Mucosa of descending colon (tissue), 3 donors: Measurements from ENCODE around the gene MGAM2. TPM values are rescaled to one million over a fixed set of nuclear protein-coding genes. Genes with fewer than 3 reads are reported as not detected.
A peak's percentile ranks its signal among the peaks of the same experiment; 100 is the strongest.
"Not testable (repeated sequence)": the region's sequence is repeated elsewhere in the genome, so short reads cannot be mapped to it uniquely, and the experiment has no call there.

Experiments
- ATAC-seq: fragments of 200-7000 bp; cut with Tn5 transposase; one replicate; pipeline ENCODE4 v1.9.1; 2020; ENCODE audit warnings: mild to moderate bottlenecking, moderate library complexity
- DNase-seq, 3 donors: peaks; one replicate each; pipeline ENCODE4 v3.0.0-alpha.2; 2020
- H3K36me3 ChIP-seq: fragments of 200-600 bp; one replicate; pipeline ENCODE4 v1.8.0; 2021; ENCODE audit warnings: low read depth, mild to moderate bottlenecking
- H3K4me1 ChIP-seq: fragments of 200-600 bp; one replicate; pipeline ENCODE4 v1.8.0; 2021; ENCODE audit warnings: low read depth, mild to moderate bottlenecking
- H3K4me3 ChIP-seq: fragments of 200-600 bp; one replicate; pipeline ENCODE4 v1.8.0; 2021; ENCODE audit warnings: mild to moderate bottlenecking
- H3K9me3 ChIP-seq: fragments of 200-600 bp; one replicate; pipeline ENCODE4 v1.8.0; 2021; ENCODE audit warnings: mild to moderate bottlenecking
- intact Hi-C, 2 donors: fragments of 100-400 bp; cut with DNase I in 1 of 2; cut with micrococcal nuclease in 1 of 2; formaldehyde crosslinking; loops; one replicate each; pipeline versions ENCODE4 v1.11.0 to v1.11.1; 2022; cut with DNase I, micrococcal nuclease
- total RNA-seq, 3 donors: library from RNA; stranded (reverse); fragmentation: NEBNext Ultra II Directional in 2 of 3; extraction: Animal tissue kit (Norgen Biotek cat#: 25700) in 2 of 3; gene quantifications; one replicate each; pipeline versions ENCODE4 v1.2.1 to v1.2.4, GENCODE V29; 2021 to 2023
- TF ChIP-seq, protein P1 (sequence below): fragments of 200-600 bp; IDR thresholded peaks from one replicate; pipeline ENCODE4 v1.8.0; 2022; ENCODE audit warnings: antibody characterized with exemption, mild to moderate bottlenecking
- donor health status: DM: no; HTN: no; CAD: no; lungs with moderate emphysema.
- donor health status: DM: no; HTN: no; CAD: no.
- donor health status: DM: no; HTN: yes; CAD: no.

MGAM2 gene
- total RNA-seq, 3 donors from 2014 or later, result 11.8 to 33.2 (median 25.5) TPM

DNA sequence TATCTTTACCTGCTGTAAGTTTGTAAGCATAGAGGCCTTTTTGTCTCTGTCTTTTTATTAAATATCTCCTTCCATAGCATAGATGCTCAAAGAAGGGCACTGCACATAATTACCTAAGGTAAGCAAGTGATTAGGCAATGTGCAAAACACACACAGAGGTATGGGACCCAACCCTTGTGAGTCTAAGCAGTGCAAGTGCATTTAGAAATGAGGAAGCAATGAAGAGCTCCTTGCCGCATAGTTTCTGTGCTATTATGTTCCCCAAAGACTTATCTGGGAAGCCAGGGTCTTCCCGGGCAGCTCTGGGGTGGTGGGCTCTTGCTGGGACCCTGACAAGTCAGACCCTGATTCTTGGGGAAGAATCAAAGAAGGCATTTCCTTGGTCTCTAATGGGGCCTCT lies 13.5 kb upstream of the MGAM2 start:
- TF ChIP-seq, protein P1, sequence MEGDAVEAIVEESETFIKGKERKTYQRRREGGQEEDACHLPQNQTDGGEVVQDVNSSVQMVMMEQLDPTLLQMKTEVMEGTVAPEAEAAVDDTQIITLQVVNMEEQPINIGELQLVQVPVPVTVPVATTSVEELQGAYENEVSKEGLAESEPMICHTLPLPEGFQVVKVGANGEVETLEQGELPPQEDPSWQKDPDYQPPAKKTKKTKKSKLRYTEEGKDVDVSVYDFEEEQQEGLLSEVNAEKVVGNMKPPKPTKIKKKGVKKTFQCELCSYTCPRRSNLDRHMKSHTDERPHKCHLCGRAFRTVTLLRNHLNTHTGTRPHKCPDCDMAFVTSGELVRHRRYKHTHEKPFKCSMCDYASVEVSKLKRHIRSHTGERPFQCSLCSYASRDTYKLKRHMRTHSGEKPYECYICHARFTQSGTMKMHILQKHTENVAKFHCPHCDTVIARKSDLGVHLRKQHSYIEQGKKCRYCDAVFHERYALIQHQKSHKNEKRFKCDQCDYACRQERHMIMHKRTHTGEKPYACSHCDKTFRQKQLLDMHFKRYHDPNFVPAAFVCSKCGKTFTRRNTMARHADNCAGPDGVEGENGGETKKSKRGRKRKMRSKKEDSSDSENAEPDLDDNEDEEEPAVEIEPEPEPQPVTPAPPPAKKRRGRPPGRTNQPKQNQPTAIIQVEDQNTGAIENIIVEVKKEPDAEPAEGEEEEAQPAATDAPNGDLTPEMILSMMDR, result no peak
- DNase-seq, result no peak
- Histone ChIP-seq H3K4me1 (no peaks in the 10 kb centered on the region), H3K4me3 (no peak overlapping the region), H3K36me3 (no peaks in the 10 kb centered on the region), H3K9me3 (no peaks in the 10 kb centered on the region)
- intact Hi-C loops, result no loop called here
- ATAC-seq, result peak; percentile 56

DNA sequence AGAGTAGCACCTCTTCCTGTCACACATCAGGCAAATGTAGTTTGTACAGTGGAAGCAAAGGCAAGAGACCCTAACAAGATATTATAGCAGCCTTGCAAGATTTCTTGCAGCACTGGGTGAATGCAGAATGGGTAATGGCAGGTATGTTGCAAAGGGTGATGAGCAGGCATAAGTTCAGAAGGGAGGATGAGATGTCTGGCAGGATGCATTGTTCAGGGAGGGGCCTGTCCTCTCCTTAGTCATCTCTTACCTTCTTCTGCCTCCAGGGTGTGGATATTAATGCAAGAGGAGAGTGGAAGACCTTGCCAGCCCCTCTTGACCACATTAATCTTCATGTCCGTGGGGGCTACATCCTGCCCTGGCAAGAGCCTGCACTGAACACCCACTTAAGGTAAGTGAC lies 12.2 kb upstream of the MGAM2 start:
- intact Hi-C loops, result not testable (repeated sequence)

DNA sequence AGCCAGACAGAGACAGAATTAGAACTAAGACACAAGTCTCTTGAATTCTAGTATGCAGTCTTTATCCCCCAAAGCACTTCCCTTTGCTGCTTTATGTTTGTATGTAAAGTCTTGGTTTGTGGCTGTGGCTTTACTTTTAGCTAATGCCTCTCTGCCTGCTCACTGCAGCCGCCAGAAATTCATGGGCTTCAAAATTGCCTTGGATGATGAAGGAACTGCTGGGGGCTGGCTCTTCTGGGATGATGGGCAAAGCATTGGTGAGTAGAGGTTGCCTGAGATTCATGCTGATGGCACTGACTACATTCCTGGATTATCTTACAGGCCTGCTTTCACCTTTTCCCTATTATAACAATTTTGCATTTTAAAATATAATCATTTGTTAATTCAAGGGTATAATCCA lies 10.9 kb upstream of the MGAM2 start:
- H3K9me3 ChIP-seq, result no peaks in the 10 kb centered on the region
- no peak for ATAC-seq
- TF ChIP-seq, protein P1, result no peak
- no peaks in the 10 kb centered on the region for H3K36me3 ChIP-seq
- no peaks in the 10 kb centered on the region for H3K4me1 ChIP-seq
- intact Hi-C loops, result no loop called here
- no peak overlapping the region for H3K4me3 ChIP-seq
- DNase-seq, result no peak

More for the DNA sequence above, 12.2 kb upstream of the MGAM2 start:
- not testable (repeated sequence) for H3K4me1 ChIP-seq, ATAC-seq, H3K9me3 ChIP-seq, H3K36me3 ChIP-seq, DNase-seq, H3K4me3 ChIP-seq

DNA sequence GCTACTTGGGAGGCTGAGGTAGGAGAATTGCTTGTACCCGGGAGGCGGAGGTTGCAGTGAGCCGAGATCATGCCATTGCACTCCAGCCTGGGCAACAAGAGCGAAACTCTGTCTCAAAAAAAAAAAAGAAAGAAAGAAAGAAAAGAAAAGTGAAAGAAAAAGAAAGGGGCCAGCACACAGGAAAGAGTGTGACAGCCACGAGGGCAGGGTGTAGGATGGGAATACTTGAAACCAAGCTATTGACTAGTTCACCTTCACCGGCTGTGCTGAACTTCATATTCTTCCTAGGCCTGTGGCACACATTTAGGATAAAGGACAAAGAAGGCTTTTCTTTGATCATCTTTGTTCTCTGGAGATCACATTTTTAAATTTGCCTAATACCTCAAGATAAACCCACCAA lies 9.7 kb upstream of the MGAM2 start:
- H3K4me1 ChIP-seq, H3K36me3 ChIP-seq, ATAC-seq, DNase-seq, H3K9me3 ChIP-seq, H3K4me3 ChIP-seq, intact Hi-C loops: not testable (repeated sequence)

DNA sequence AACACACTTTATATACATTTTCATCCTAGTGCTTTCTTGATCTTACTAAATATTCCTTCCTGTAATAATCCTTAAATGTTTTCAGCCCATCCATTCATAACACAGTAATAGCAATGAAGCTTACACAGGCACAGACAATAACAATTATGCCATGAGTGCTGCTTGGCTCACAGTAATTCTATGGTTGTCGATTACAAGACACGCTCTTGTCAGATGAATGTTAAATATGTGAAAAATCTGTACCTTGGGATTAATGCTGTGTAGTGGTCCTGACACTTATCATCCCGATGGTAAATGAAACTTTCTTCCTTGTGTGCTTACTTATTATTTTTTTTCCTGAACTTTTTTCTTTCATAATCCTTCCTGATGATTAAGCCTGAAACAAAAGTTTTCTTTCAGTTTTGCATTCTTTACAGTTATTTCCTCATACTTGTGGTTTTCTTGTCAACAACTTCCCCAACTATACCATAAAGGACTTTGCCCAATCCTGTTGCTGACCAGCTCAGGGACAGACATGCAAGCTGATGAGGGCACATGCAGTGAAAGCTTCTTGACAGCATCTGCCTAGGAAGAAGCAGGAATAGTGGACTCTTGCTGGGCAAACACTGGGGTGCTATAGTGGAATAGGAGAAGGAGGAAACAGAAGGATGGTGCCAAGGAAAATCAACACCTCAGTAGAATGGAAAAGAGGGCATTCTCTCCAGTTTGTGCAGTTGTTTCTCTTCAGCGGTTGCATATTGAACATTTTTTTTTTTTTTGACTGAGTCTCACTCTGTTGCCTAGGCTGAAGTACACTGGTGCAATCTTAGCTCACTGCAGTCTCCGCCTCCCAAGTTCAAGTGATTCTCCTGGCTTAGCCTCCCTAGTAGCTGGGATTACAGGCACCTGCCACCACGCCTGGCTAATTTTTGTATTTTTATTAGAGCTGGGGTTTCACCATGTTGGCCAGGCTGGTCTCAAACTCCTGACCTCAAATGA lies 6.7 kb upstream of the MGAM2 start:
- no peak overlapping the region for H3K4me3 ChIP-seq
- no peaks in the 10 kb centered on the region for H3K9me3 ChIP-seq
- no peaks in the 10 kb centered on the region for H3K36me3 ChIP-seq
- TF ChIP-seq, protein P1, result no peak
- ATAC-seq (peak; percentile 99), DNase-seq (peak in 2 of 3 donors; percentile 34 to 56)
- no peaks in the 10 kb centered on the region for H3K4me1 ChIP-seq
- intact Hi-C loops, result no loop called here

DNA sequence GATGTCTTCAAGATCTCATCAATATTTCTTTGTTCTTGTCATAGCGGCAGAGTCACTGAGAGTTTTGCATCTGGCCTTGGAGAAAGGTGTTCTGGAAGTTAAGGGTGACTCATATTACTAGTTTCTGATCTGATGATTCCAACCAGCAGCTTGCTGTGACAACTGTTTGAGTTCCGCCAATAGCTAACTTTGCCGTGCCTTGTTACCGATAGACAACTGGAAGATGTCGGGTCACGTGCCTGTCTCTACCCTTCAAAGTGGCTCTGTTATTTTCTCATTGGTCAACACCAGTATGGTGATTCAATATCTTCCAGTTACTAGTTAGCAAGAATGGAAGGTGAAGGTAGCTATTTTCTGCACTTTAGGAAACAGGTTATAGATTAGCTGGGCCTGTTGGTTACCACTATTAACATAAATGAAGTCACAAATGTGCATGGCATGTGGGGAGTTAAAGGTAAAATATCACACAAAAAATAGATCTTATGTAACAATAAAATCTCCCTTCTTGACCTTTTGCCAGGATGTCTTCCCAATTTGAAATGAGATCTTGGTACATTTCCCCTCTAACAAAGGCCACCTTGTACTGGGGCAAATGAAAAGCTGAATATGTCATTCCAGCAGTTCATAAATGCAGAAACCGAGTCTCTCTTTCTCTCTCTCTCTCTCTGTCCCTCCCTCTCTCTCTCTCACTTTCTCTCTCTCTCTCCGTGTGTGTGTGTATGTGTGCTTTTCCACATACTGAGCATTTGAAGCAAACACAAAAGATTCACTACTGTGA lies 2.6 kb upstream of the MGAM2 start:
- ATAC-seq, result no peak
- TF ChIP-seq, protein P1, result no peak

More for the DNA sequence above, 2.6 kb upstream of the MGAM2 start:
- intact Hi-C loops, result no loop called here
- no peak for DNase-seq
- H3K4me1 ChIP-seq, result no peaks in the 10 kb centered on the region
- H3K4me3 ChIP-seq, result no peak overlapping the region
- H3K9me3 ChIP-seq, result no peaks in the 10 kb centered on the region
- H3K36me3 ChIP-seq, result no peaks in the 10 kb centered on the region
